ENCODE measurements around the gene KCNQ1. TPM values are rescaled to one million over a fixed set of nuclear protein-coding genes. Genes with fewer than 3 reads are reported as not detected.
"Not testable (repeated sequence)": the region's sequence is repeated elsewhere in the genome, so short reads cannot be mapped to it uniquely, and the experiment has no call there.

KCNQ1 gene
- total and polyA plus RNA-seq, 3 experiments from 2014 or later, result 2.6 to 5.7 (median 3.4) TPM

- Histone ChIP-seq H3K36me3 (ENCODE audit: insufficient read depth, low read length) (no peaks in the 10 kb centered on the region), H3K4me1 (ENCODE audit: insufficient read depth, low read length) (no peaks in the 10 kb centered on the region), H3K27me3 (ENCODE audit: insufficient read depth, low read length, poor library complexity, severe bottlenecking) (no peaks in the 10 kb centered on the region), H3K4me3 (ENCODE audit: low read length) (no peak overlapping the region), H3K27ac (ENCODE audit: low read depth, low read length) (no peak overlapping the region), H3K9me3 (ENCODE audit: low read length) (no peaks in the 10 kb centered on the region)
- no peak for DNase-seq
- H3K9me3 Mint-ChIP-seq, result peaks cover 12 to 25% (median 16%) of the 10 kb centered on the region in 5 donors
- H3K27me3 Mint-ChIP-seq, result peaks cover 1 to 15% of the 10 kb centered on the region in 2 donors
- POLR2A ChIA-PET, result no interaction called here
- peaks cover 4 to 15% (median 5%) of the 10 kb centered on the region in 3 donors for H3K36me3 Mint-ChIP-seq
- CTCF ChIA-PET, result no interaction called here
- H3K4me3 Mint-ChIP-seq, result no peak overlapping the region
- H3K27ac Mint-ChIP-seq, result no peak overlapping the region
- no peaks in the 10 kb centered on the region for H3K4me1 Mint-ChIP-seq
Measured at GRCh38 chr11:2609345-2609744, 164.5 kb downstream of the KCNQ1 start.

- ChIA-PET POLR2A (no interaction called here), CTCF (no interaction called here)
- Histone ChIP-seq H3K27me3 (ENCODE audit: insufficient read depth, low read length, poor library complexity, severe bottlenecking) (no peaks in the 10 kb centered on the region), H3K4me1 (ENCODE audit: insufficient read depth, low read length) (no peaks in the 10 kb centered on the region), H3K27ac (ENCODE audit: low read depth, low read length) (no peak overlapping the region), H3K4me3 (ENCODE audit: low read length) (no peak overlapping the region), H3K9me3 (ENCODE audit: low read length) (no peaks in the 10 kb centered on the region), H3K36me3 (ENCODE audit: insufficient read depth, low read length) (no peaks in the 10 kb centered on the region)
- Mint-ChIP-seq H3K4me3 (no peak overlapping the region), H3K36me3 (peaks cover 4 to 6% (median 5%) of the 10 kb centered on the region in 3 donors), H3K4me1 (no peaks in the 10 kb centered on the region), H3K9me3 (peaks cover 12 to 24% (median 16%) of the 10 kb centered on the region in 5 donors), H3K27me3 (peaks cover 1 to 16% of the 10 kb centered on the region in 2 donors), H3K27ac (no peak overlapping the region)
- DNase-seq, result no peak
Measured at GRCh38 chr11:2612884-2613571, 168.2 kb downstream of the KCNQ1 start.

- H3K27ac Mint-ChIP-seq, result no peak overlapping the region
- no peak overlapping the region for H3K4me3 ChIP-seq (ENCODE audit: low read length)
Measured at GRCh38 chr11:2621894-2622293, 177.1 kb downstream of the KCNQ1 start.

GRCh38 chr11:2625183-2625582, 180.4 kb downstream of the KCNQ1 start:
- Mint-ChIP-seq H3K27me3 (peaks cover 10 to 25% of the 10 kb centered on the region in 2 donors), H3K4me3 (no peak overlapping the region), H3K36me3 (peaks cover 2 to 20% (median 3%) of the 10 kb centered on the region in 3 donors), H3K27ac (no peak overlapping the region), H3K9me3 (peaks cover 2 to 14% (median 10%) of the 10 kb centered on the region in 5 donors), H3K4me1 (no peaks in the 10 kb centered on the region)
- no peaks in the 10 kb centered on the region for H3K4me1 ChIP-seq (ENCODE audit: insufficient read depth, low read length)
- no peak overlapping the region for H3K4me3 ChIP-seq (ENCODE audit: low read length)
- H3K9me3 ChIP-seq (ENCODE audit: low read length), result no peaks in the 10 kb centered on the region
- ChIA-PET CTCF (interaction anchor here (0.7 kb wide), 1 partner anchor 316 kb away, joined by 3 read pairs; no protein-coding TSS in a partner anchor), POLR2A (no interaction called here)
- no peaks in the 10 kb centered on the region for H3K27me3 ChIP-seq (ENCODE audit: insufficient read depth, low read length, poor library complexity, severe bottlenecking)
- H3K36me3 ChIP-seq (ENCODE audit: insufficient read depth, low read length), result no peaks in the 10 kb centered on the region
- no peak overlapping the region for H3K27ac ChIP-seq (ENCODE audit: low read depth, low read length)
- DNase-seq, result no peak

More at GRCh38 chr11:2621894-2622293, 177.1 kb downstream of the KCNQ1 start:
- no peak overlapping the region for H3K4me3 Mint-ChIP-seq
- no peaks in the 10 kb centered on the region for H3K4me1 ChIP-seq (ENCODE audit: insufficient read depth, low read length)
- H3K27me3 Mint-ChIP-seq, result peaks cover 6 to 25% of the 10 kb centered on the region in 2 donors
- CTCF ChIA-PET, result no interaction called here
- no peak overlapping the region for H3K27ac ChIP-seq (ENCODE audit: low read depth, low read length)
- H3K9me3 ChIP-seq (ENCODE audit: low read length), result no peaks in the 10 kb centered on the region
- H3K36me3 Mint-ChIP-seq, result peaks cover 0 to 9% (median 1%) of the 10 kb centered on the region in 3 donors
- H3K27me3 ChIP-seq (ENCODE audit: insufficient read depth, low read length, poor library complexity, severe bottlenecking), result no peaks in the 10 kb centered on the region
- DNase-seq, result no peak
- POLR2A ChIA-PET, result no interaction called here
- no peaks in the 10 kb centered on the region for H3K4me1 Mint-ChIP-seq
- H3K9me3 Mint-ChIP-seq, result peaks cover 0 to 2% (median 0%) of the 10 kb centered on the region in 5 donors
- no peaks in the 10 kb centered on the region for H3K36me3 ChIP-seq (ENCODE audit: insufficient read depth, low read length)

- H3K4me3 Mint-ChIP-seq, result no peak overlapping the region
- no peaks in the 10 kb centered on the region for H3K27me3 ChIP-seq (ENCODE audit: insufficient read depth, low read length, poor library complexity, severe bottlenecking)
- H3K4me1 ChIP-seq (ENCODE audit: insufficient read depth, low read length), result no peaks in the 10 kb centered on the region
- peaks cover 8 to 25% of the 10 kb centered on the region in 2 donors for H3K27me3 Mint-ChIP-seq
- peaks cover 12% of the 10 kb centered on the region for H3K9me3 ChIP-seq (ENCODE audit: low read length)
- H3K9me3 Mint-ChIP-seq, result peaks cover 33 to 52% (median 48%) of the 10 kb centered on the region in 5 donors
- no peak for DNase-seq
- H3K36me3 ChIP-seq (ENCODE audit: insufficient read depth, low read length), result no peaks in the 10 kb centered on the region
- H3K4me3 ChIP-seq (ENCODE audit: low read length), result no peak overlapping the region
- H3K27ac ChIP-seq (ENCODE audit: low read depth, low read length), result no peak overlapping the region
- ChIA-PET POLR2A (no interaction called here), CTCF (no interaction called here)
- no peaks in the 10 kb centered on the region for H3K4me1 Mint-ChIP-seq
- H3K27ac Mint-ChIP-seq, result no peak overlapping the region
- H3K36me3 Mint-ChIP-seq, result peaks cover 5 to 42% (median 16%) of the 10 kb centered on the region in 3 donors
Measured at GRCh38 chr11:2630679-2631078, 185.9 kb downstream of the KCNQ1 start.

GRCh38 chr11:2631161-2631560, 186.4 kb downstream of the KCNQ1 start:
- H3K4me3 Mint-ChIP-seq, result no peak overlapping the region
- Histone ChIP-seq H3K36me3 (ENCODE audit: insufficient read depth, low read length) (no peaks in the 10 kb centered on the region), H3K9me3 (ENCODE audit: low read length) (peaks cover 12% of the 10 kb centered on the region), H3K4me1 (ENCODE audit: insufficient read depth, low read length) (no peaks in the 10 kb centered on the region), H3K27me3 (ENCODE audit: insufficient read depth, low read length, poor library complexity, severe bottlenecking) (no peaks in the 10 kb centered on the region), H3K27ac (ENCODE audit: low read depth, low read length) (no peak overlapping the region), H3K4me3 (ENCODE audit: low read length) (no peak overlapping the region)
- POLR2A ChIA-PET, result no interaction called here
- CTCF ChIA-PET, result no interaction called here
- peaks cover 8 to 26% of the 10 kb centered on the region in 2 donors for H3K27me3 Mint-ChIP-seq
- H3K36me3 Mint-ChIP-seq, result peaks cover 5 to 42% (median 19%) of the 10 kb centered on the region in 3 donors
- DNase-seq, result no peak
- H3K27ac Mint-ChIP-seq, result no peak overlapping the region
- H3K4me1 Mint-ChIP-seq, result no peaks in the 10 kb centered on the region
- H3K9me3 Mint-ChIP-seq, result peaks cover 37 to 56% (median 50%) of the 10 kb centered on the region in 5 donors

GRCh38 chr11:2639763-2640162, 195.0 kb downstream of the KCNQ1 start:
- H3K27ac ChIP-seq (ENCODE audit: low read depth, low read length); H3K27me3 Mint-ChIP-seq; H3K27ac Mint-ChIP-seq; H3K4me1 ChIP-seq (ENCODE audit: insufficient read depth, low read length); DNase-seq; H3K36me3 ChIP-seq (ENCODE audit: insufficient read depth, low read length); H3K27me3 ChIP-seq (ENCODE audit: insufficient read depth, low read length, poor library complexity, severe bottlenecking); CTCF ChIA-PET; H3K4me1 Mint-ChIP-seq; H3K4me3 Mint-ChIP-seq; H3K4me3 ChIP-seq (ENCODE audit: low read length); POLR2A ChIA-PET: not testable (repeated sequence)
- H3K9me3 Mint-ChIP-seq, result peaks cover 41 to 77% (median 72%) of the 10 kb centered on the region in 5 donors
- peaks cover 14% of the 10 kb centered on the region for H3K9me3 ChIP-seq (ENCODE audit: low read length)
- peaks cover 6 to 52% (median 23%) of the 10 kb centered on the region in 3 donors for H3K36me3 Mint-ChIP-seq

- Histone ChIP-seq H3K27me3 (ENCODE audit: insufficient read depth, low read length, poor library complexity, severe bottlenecking) (no peaks in the 10 kb centered on the region), H3K4me1 (ENCODE audit: insufficient read depth, low read length) (no peaks in the 10 kb centered on the region), H3K36me3 (ENCODE audit: insufficient read depth, low read length) (no peaks in the 10 kb centered on the region), H3K9me3 (ENCODE audit: low read length) (peaks cover 16% of the 10 kb centered on the region), H3K27ac (ENCODE audit: low read depth, low read length) (no peak overlapping the region), H3K4me3 (ENCODE audit: low read length) (no peak overlapping the region)
- Mint-ChIP-seq H3K4me1 (no peaks in the 10 kb centered on the region), H3K4me3 (no peak overlapping the region), H3K36me3 (peaks cover 6 to 52% (median 21%) of the 10 kb centered on the region in 3 donors), H3K9me3 (peaks cover 42 to 76% (median 70%) of the 10 kb centered on the region in 5 donors), H3K27me3 (peaks cover 4 to 7% of the 10 kb centered on the region in 2 donors), H3K27ac (no peak overlapping the region)
- POLR2A ChIA-PET, result no interaction called here
- DNase-seq, result no peak
- CTCF ChIA-PET, result no interaction called here
Measured at GRCh38 chr11:2641623-2642022, 196.8 kb downstream of the KCNQ1 start.
